ENCODE results near the gene CDHR2.

CDHR2 gene

GRCh38 chr5:176540476-176540899 is 8.7 kb upstream of the CDHR2 start:
- H3K27ac ChIP-seq (ENCODE audit: insufficient read depth, low read length, poor library complexity, severe bottlenecking): peak overlapping the region; percentile 75
- peaks cover 59% of the 10 kb centered on the region for H3K4me1 ChIP-seq (ENCODE audit: control insufficient read depth, insufficient read depth, low read length, poor library complexity, severe bottlenecking)

GRCh38 chr5:176540956-176541337 is 8.2 kb upstream of the CDHR2 start:
- no peaks in the 10 kb centered on the region for H3K9me3 ChIP-seq (ENCODE audit: control insufficient read depth, low read length)
- peak overlapping the region; percentile 70 for H3K4me3 ChIP-seq (ENCODE audit: insufficient read depth, low read depth, low read length, poor library complexity, severe bottlenecking)
- H3K4me1 ChIP-seq (ENCODE audit: control insufficient read depth, insufficient read depth, low read length, poor library complexity, severe bottlenecking): peaks cover 57% of the 10 kb centered on the region
- no peaks in the 10 kb centered on the region for H3K36me3 ChIP-seq (ENCODE audit: control insufficient read depth, insufficient read depth, low read length)
- H3K27ac ChIP-seq (ENCODE audit: insufficient read depth, low read length, poor library complexity, severe bottlenecking): peak overlapping the region; percentile 75
- H3K27me3 ChIP-seq (replicated peaks; ENCODE audit: control insufficient read depth, insufficient read depth, low read length, poor library complexity, severe bottlenecking): no peaks in the 10 kb centered on the region
- DNase-seq: no peak

More at GRCh38 chr5:176540476-176540899, 8.7 kb upstream of the CDHR2 start:
- Histone ChIP-seq H3K9me3 (ENCODE audit: control insufficient read depth, low read length) (no peaks in the 10 kb centered on the region), H3K27me3 (replicated peaks; ENCODE audit: control insufficient read depth, insufficient read depth, low read length, poor library complexity, severe bottlenecking) (no peaks in the 10 kb centered on the region), H3K36me3 (ENCODE audit: control insufficient read depth, insufficient read depth, low read length) (no peaks in the 10 kb centered on the region), H3K4me3 (ENCODE audit: insufficient read depth, low read depth, low read length, poor library complexity, severe bottlenecking) (no peak overlapping the region)
- no peak for DNase-seq

GRCh38 chr5:176541338-176542134 is 7.6 kb upstream of the CDHR2 start:
- H3K36me3 ChIP-seq (ENCODE audit: control insufficient read depth, insufficient read depth, low read length): no peaks in the 10 kb centered on the region
- H3K9me3 ChIP-seq (ENCODE audit: control insufficient read depth, low read length): no peaks in the 10 kb centered on the region
- peak overlapping the region; percentile 70 for H3K4me3 ChIP-seq (ENCODE audit: insufficient read depth, low read depth, low read length, poor library complexity, severe bottlenecking)
- no peaks in the 10 kb centered on the region for H3K27me3 ChIP-seq (replicated peaks; ENCODE audit: control insufficient read depth, insufficient read depth, low read length, poor library complexity, severe bottlenecking)
- DNase-seq: peak; percentile 56 to 67 (median 66)
- peaks cover 57% of the 10 kb centered on the region for H3K4me1 ChIP-seq (ENCODE audit: control insufficient read depth, insufficient read depth, low read length, poor library complexity, severe bottlenecking)
- H3K27ac ChIP-seq (ENCODE audit: insufficient read depth, low read length, poor library complexity, severe bottlenecking): peak overlapping the region; percentile 75

GRCh38 chr5:176542135-176542595 is 7.0 kb upstream of the CDHR2 start:
- peak; percentile 39 to 58 (median 46) for DNase-seq

GRCh38 chr5:176542596-176543427 is 6.3 kb upstream of the CDHR2 start:
- no peaks in the 10 kb centered on the region for H3K9me3 ChIP-seq (ENCODE audit: control insufficient read depth, low read length)
- peak overlapping the region; percentile 90 for H3K27ac ChIP-seq (ENCODE audit: insufficient read depth, low read length, poor library complexity, severe bottlenecking)
- peak in 2 of 3 donors; percentile 19 to 22 for DNase-seq
- no peaks in the 10 kb centered on the region for H3K27me3 ChIP-seq (replicated peaks; ENCODE audit: control insufficient read depth, insufficient read depth, low read length, poor library complexity, severe bottlenecking)
- H3K4me1 ChIP-seq (ENCODE audit: control insufficient read depth, insufficient read depth, low read length, poor library complexity, severe bottlenecking): peaks cover 57% of the 10 kb centered on the region
- H3K36me3 ChIP-seq (ENCODE audit: control insufficient read depth, insufficient read depth, low read length): no peaks in the 10 kb centered on the region
- H3K4me3 ChIP-seq (ENCODE audit: insufficient read depth, low read depth, low read length, poor library complexity, severe bottlenecking): peak overlapping the region; percentile 70

More at GRCh38 chr5:176542135-176542595, 7.0 kb upstream of the CDHR2 start:
- H3K9me3 ChIP-seq (ENCODE audit: control insufficient read depth, low read length): no peaks in the 10 kb centered on the region
- H3K27ac ChIP-seq (ENCODE audit: insufficient read depth, low read length, poor library complexity, severe bottlenecking): peak overlapping the region; percentile 75
- no peaks in the 10 kb centered on the region for H3K27me3 ChIP-seq (replicated peaks; ENCODE audit: control insufficient read depth, insufficient read depth, low read length, poor library complexity, severe bottlenecking)
- no peaks in the 10 kb centered on the region for H3K36me3 ChIP-seq (ENCODE audit: control insufficient read depth, insufficient read depth, low read length)
- H3K4me3 ChIP-seq (ENCODE audit: insufficient read depth, low read depth, low read length, poor library complexity, severe bottlenecking): peak overlapping the region; percentile 70
- peaks cover 57% of the 10 kb centered on the region for H3K4me1 ChIP-seq (ENCODE audit: control insufficient read depth, insufficient read depth, low read length, poor library complexity, severe bottlenecking)

DNA sequence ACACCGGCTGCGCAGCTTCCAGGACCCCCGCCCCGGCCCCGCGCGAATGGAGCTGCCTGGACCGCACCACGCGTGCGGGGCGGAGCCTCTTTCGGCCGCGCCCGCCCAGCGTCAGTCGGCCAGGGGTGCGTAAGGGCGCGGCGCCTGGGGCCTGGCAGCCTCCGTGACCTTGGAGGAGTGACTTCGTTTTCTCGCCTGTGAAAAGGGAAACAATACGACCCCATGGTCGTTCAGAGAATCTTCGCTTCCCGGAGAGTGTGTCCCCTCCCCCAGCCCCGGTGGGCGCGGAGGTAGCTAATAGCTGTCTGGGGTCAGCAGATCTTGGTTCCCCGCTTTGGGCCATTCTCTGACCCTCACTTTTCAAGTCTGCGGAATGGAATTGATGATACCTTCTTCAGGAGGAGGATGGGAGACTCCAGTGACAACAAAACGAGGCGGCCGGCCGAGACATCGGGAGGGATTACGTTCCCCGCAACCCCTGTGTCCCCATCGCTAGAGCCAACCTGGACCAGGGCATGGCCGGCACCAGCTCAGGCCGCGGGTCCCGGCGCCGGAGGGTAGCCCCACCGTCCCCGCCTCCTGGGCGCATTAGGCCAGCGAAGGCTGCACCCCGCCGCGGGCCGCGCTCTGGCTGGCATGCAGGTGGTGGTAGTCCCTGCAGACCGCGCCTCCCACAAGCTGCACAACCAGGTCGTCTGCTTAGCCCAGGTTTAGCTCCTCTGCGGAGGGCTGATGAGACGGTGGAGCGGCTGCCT is 5.5 kb upstream of the CDHR2 start:
- peak; percentile 48 to 59 (median 59) for DNase-seq
- H3K36me3 ChIP-seq (ENCODE audit: control insufficient read depth, insufficient read depth, low read length): no peaks in the 10 kb centered on the region
- peak overlapping the region; percentile 90 for H3K27ac ChIP-seq (ENCODE audit: insufficient read depth, low read length, poor library complexity, severe bottlenecking)
- no peaks in the 10 kb centered on the region for H3K9me3 ChIP-seq (ENCODE audit: control insufficient read depth, low read length)
- H3K4me1 ChIP-seq (ENCODE audit: control insufficient read depth, insufficient read depth, low read length, poor library complexity, severe bottlenecking): peaks cover 54% of the 10 kb centered on the region
- H3K4me3 ChIP-seq (ENCODE audit: insufficient read depth, low read depth, low read length, poor library complexity, severe bottlenecking): peak overlapping the region; percentile 68
- no peaks in the 10 kb centered on the region for H3K27me3 ChIP-seq (replicated peaks; ENCODE audit: control insufficient read depth, insufficient read depth, low read length, poor library complexity, severe bottlenecking)

DNA sequence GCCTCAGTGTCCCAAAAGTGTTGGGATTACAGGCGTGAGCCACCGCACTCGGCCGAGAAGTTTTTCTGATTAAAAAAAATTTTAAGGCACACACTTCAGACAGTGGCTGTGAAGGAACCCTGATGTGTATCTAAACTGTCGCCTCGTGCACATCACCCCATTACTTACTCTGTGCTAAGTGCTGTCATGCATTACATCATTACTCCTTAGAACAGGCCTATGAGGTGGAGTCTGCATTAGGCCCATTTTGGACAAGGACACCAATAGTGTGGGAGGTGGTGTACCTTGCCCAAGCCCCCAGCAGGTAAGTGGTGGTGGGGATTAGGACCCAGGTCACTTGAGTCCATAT is 3.8 kb upstream of the CDHR2 start:
- no peaks in the 10 kb centered on the region for H3K9me3 ChIP-seq (ENCODE audit: control insufficient read depth, low read length)
- no peak overlapping the region for H3K4me3 ChIP-seq (ENCODE audit: insufficient read depth, low read depth, low read length, poor library complexity, severe bottlenecking)
- H3K27me3 ChIP-seq (replicated peaks; ENCODE audit: control insufficient read depth, insufficient read depth, low read length, poor library complexity, severe bottlenecking): no peaks in the 10 kb centered on the region
- H3K27ac ChIP-seq (ENCODE audit: insufficient read depth, low read length, poor library complexity, severe bottlenecking): no peak overlapping the region
- H3K4me1 ChIP-seq (ENCODE audit: control insufficient read depth, insufficient read depth, low read length, poor library complexity, severe bottlenecking): peaks cover 48% of the 10 kb centered on the region
- no peak for DNase-seq
- no peaks in the 10 kb centered on the region for H3K36me3 ChIP-seq (ENCODE audit: control insufficient read depth, insufficient read depth, low read length)

DNA sequence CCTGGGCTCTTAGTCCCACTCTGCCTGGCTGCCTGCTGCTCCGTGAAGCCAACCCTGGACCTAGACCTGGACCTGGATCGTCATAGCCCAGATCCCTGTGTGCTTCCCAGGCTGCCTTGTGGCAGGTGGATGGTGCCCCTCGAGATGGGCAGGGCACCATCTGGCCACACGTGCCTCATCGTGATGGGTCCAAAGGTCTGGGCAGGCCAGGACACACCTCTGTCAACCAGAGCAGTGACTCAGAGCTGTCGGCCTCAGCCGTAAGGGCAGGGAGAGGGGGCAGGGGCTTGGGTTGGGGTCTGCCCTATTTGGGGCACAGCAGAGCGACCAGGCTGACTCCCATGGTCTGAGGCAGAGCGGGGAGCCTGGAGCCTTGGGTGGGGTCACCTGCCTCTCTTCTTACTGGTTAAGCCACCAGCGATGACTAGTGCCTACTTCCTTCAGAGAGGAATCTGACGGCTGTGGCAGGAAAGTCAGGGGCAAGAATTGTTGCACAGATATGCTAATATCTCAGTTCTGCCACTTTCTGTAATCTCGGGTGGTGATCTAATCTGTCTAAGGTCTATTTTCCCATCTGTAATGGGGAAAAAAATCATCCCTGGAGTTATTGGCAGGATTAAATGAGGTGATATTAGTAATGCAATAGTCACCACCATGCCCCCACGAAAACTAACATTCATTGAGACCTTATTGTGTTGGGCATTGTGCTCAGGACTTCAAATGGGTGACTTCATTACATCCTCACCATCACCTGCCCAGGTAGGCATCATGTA is 3.2 kb upstream of the CDHR2 start:
- no peaks in the 10 kb centered on the region for H3K36me3 ChIP-seq (ENCODE audit: control insufficient read depth, insufficient read depth, low read length)
- H3K4me3 ChIP-seq (ENCODE audit: insufficient read depth, low read depth, low read length, poor library complexity, severe bottlenecking): no peak overlapping the region
- no peaks in the 10 kb centered on the region for H3K27me3 ChIP-seq (replicated peaks; ENCODE audit: control insufficient read depth, insufficient read depth, low read length, poor library complexity, severe bottlenecking)
- peaks cover 48% of the 10 kb centered on the region for H3K4me1 ChIP-seq (ENCODE audit: control insufficient read depth, insufficient read depth, low read length, poor library complexity, severe bottlenecking)
- H3K27ac ChIP-seq (ENCODE audit: insufficient read depth, low read length, poor library complexity, severe bottlenecking): no peak overlapping the region
- no peak for DNase-seq
- no peaks in the 10 kb centered on the region for H3K9me3 ChIP-seq (ENCODE audit: control insufficient read depth, low read length)

DNA sequence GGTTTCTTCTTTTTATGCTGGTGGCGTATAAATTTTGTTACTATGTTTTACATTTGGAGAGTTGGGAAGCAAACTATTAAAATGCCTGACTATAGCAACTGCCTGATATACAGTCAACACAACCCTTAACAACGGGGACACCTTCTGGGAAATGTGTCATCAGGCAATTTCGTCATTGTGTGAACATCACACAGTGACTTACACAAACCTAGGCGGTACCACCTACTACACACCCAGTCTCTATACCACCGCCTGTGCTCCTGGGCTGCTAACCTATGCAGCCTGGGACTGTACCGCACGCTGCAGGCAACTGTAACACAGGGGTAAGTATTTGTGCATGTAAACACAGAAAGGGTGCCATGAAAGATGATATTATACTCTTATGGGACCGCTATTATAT is 1.3 kb upstream of the CDHR2 start:
- no peaks in the 10 kb centered on the region for H3K9me3 ChIP-seq (ENCODE audit: control insufficient read depth, low read length)
- H3K4me3 ChIP-seq (ENCODE audit: insufficient read depth, low read depth, low read length, poor library complexity, severe bottlenecking): no peak overlapping the region
- H3K36me3 ChIP-seq (ENCODE audit: control insufficient read depth, insufficient read depth, low read length): no peaks in the 10 kb centered on the region
- H3K27me3 ChIP-seq (replicated peaks; ENCODE audit: control insufficient read depth, insufficient read depth, low read length, poor library complexity, severe bottlenecking): no peaks in the 10 kb centered on the region
- H3K27ac ChIP-seq (ENCODE audit: insufficient read depth, low read length, poor library complexity, severe bottlenecking): peak overlapping the region; percentile 44
- DNase-seq: no peak
- H3K4me1 ChIP-seq (ENCODE audit: control insufficient read depth, insufficient read depth, low read length, poor library complexity, severe bottlenecking): peaks cover 33% of the 10 kb centered on the region

Data from effector memory CD4-positive, alpha-beta T cell (primary cell).